Kidney (tissue), 14 donors: ENCODE data around the gene APC2. TPM values are rescaled to one million over a fixed set of nuclear protein-coding genes. Genes with fewer than 3 reads are reported as not detected.
"Not testable (repeated sequence)": the region's sequence is repeated elsewhere in the genome, so short reads cannot be mapped to it uniquely, and the experiment has no call there.

ENCODE experiments used
- DNase-seq, 5 donors: peaks; one replicate each; pipeline ENCODE4 v3.0.0-alpha.2; 2013 to 2020
- FAIRE-seq: peaks from 2 replicates; lab custom pipeline; 2012; peaks lifted over from hg19 to GRCh38; lab: Jason Lieb, UNC
- H3K27ac ChIP-seq, 2 donors: one replicate each; pipeline ENCODE4 v1.7.0; 2013; ENCODE audit warnings: low read depth in 2 of 2, low read length in 2 of 2, inconsistent platforms in 1 of 2
- H3K27me3 ChIP-seq: one replicate; pipeline ENCODE4 v1.7.1; 2013; ENCODE audit warnings: low read length, inconsistent platforms; ENCODE audit not compliant: control insufficient read depth, insufficient read depth
- H3K36me3 ChIP-seq, 3 donors: one replicate each; pipeline versions ENCODE4 v1.7.0 to v1.7.1; 2013; ENCODE audit warnings: low read length in 3 of 3, control low read depth in 1 of 3, inconsistent platforms in 1 of 3; ENCODE audit not compliant: insufficient read depth in 3 of 3, control insufficient read depth in 2 of 3
- H3K4me1 ChIP-seq, 3 donors: one replicate each; pipeline versions ENCODE4 v1.7.0 to v1.7.1; 2013; ENCODE audit warnings: low read length in 3 of 3, inconsistent platforms in 1 of 3, low read depth in 1 of 3; ENCODE audit not compliant: control insufficient read depth in 2 of 3, insufficient read depth in 2 of 3
- H3K4me3 ChIP-seq, 3 donors: one replicate each; pipeline versions ENCODE4 v1.7.0 to v1.8.1; 2013; ENCODE audit warnings: low read length in 3 of 3, control low read depth in 1 of 3, inconsistent platforms in 1 of 3
- H3K9ac ChIP-seq, 3 donors: one replicate each; pipeline versions ENCODE4 v1.7.0 to v1.7.1; 2013; ENCODE audit warnings: low read length in 3 of 3, control low read depth in 1 of 3, inconsistent platforms in 1 of 3
- H3K9me3 ChIP-seq, 3 donors: one replicate each; pipeline versions ENCODE4 v1.7.0 to v1.7.1; 2013; ENCODE audit warnings: low read length in 3 of 3, control low read depth in 1 of 3, inconsistent platforms in 1 of 3; ENCODE audit not compliant: control insufficient read depth in 2 of 3, insufficient read depth in 1 of 3
- intact Hi-C: fragments of 100-400 bp; cut with DNase I; formaldehyde crosslinking; loops from one replicate; pipeline ENCODE4 v1.11.1; 2022
- polyA plus RNA-seq: library from polyadenylated mRNA; stranded (reverse); fragments of 350-450 nt; fragmentation: Illumina TruSeq; extraction: RNeasy Lipid Tissue Mini Kit (QIAGEN cat#74804); gene quantifications from one replicate; pipeline ENCODE4 v1.2.3, GENCODE V29; 2014; ENCODE audit warnings: low read depth, low replicate concordance; ENCODE audit not compliant: insufficient read depth
- total RNA-seq: library from RNA; stranded (reverse); fragmentation: NEBNext Ultra II Directional; extraction: Animal tissue kit (Norgen Biotek cat#: 25700); gene quantifications from one replicate; pipeline ENCODE4 v1.2.1, GENCODE V29; 2021
- TF ChIP-seq, protein P1 (sequence below): IDR thresholded peaks from 3 replicates; pipeline ENCODE4 v1.5.1; 2012; ENCODE audit warnings: mild to moderate bottlenecking, moderate library complexity, borderline replicate concordance; ENCODE audit not compliant: insufficient read depth; ENCODE audit errors: extremely low read depth
- donor health status: control.
- donor health status: control.
- donor health status: control.
- donor health status: control.
- donor health status: control.
- donor health status: DM: yes; HTN: yes; CAD: no.
- donor health status: Normal renal cell carcinoma (clear cell type).

The APC2 gene
- total and polyA plus RNA-seq, 2 donors from 2014 or later, result 0.25 TPM; not detected in 1

DNA sequence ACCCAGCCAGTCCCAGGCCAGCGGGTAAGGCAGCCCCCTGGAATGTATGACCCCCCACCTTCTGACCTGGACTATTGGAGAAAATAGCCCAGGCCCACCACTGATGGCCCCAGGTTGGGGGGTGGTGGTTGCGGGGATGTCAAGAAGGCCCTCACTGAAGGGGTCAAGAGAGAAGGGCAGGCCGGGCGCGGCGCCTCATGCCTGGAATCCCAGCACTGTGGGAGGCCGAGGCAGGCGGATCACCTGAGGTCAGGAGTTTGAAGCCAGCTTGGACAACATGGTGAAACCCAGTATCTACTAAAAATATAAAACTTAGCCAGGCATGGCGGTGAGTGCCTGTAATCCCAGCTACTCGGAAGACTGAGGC, 64.4 kb downstream of the APC2 start:
- no peak for FAIRE-seq
- peaks cover 2% of the 10 kb centered on the region for H3K27me3 ChIP-seq

DNA sequence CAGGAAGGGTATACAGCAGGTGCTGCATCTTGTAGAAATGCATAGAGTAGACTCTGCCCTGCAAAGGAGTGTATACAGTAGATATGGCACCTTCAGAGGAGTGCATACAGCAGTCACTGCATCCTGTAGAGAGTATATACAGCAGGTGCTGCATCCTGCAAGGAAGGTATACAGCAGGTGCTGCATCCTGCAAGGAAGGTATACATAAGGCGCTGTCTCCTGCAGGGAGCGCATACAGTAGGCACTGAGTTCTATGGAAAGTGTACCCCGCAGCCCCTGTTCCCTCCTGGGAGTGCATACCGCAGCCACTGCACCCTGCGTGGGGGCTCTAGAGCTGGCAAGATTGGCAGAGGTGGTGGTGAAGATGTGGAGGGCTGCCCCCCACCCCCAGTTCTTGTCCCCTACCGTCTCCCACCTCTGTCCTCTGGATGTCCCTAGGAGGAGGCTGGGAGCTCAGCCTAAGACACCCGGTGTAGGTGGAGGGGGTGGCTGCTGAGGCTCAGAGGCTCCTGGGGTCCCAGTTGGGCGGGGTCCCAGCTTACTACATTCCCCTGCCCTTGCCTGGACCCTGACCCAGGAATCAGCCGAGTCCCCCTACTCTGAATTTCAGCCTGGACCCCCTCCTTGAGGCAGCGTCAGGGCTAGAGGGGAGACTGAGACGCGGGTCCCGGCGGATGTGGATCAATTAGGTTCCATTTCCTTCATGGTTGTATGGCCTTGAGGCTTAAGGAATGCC, 65.2 kb downstream of the APC2 start:
- no peak for DNase-seq
- Histone ChIP-seq H3K27ac (no peak overlapping the region), H3K4me3 (no peak overlapping the region), H3K9me3 (no peaks in the 10 kb centered on the region), H3K4me1 (no peaks in the 10 kb centered on the region), H3K27me3 (peaks cover 2% of the 10 kb centered on the region), H3K9ac (no peak overlapping the region), H3K36me3 (no peaks in the 10 kb centered on the region)
- intact Hi-C loops, result no loop called here
- FAIRE-seq, result no peak
- TF ChIP-seq, protein P1, sequence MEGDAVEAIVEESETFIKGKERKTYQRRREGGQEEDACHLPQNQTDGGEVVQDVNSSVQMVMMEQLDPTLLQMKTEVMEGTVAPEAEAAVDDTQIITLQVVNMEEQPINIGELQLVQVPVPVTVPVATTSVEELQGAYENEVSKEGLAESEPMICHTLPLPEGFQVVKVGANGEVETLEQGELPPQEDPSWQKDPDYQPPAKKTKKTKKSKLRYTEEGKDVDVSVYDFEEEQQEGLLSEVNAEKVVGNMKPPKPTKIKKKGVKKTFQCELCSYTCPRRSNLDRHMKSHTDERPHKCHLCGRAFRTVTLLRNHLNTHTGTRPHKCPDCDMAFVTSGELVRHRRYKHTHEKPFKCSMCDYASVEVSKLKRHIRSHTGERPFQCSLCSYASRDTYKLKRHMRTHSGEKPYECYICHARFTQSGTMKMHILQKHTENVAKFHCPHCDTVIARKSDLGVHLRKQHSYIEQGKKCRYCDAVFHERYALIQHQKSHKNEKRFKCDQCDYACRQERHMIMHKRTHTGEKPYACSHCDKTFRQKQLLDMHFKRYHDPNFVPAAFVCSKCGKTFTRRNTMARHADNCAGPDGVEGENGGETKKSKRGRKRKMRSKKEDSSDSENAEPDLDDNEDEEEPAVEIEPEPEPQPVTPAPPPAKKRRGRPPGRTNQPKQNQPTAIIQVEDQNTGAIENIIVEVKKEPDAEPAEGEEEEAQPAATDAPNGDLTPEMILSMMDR, result no peak

More for the DNA sequence above, 64.4 kb downstream of the APC2 start:
- Histone ChIP-seq H3K9me3 (no peaks in the 10 kb centered on the region), H3K4me3 (no peak overlapping the region), H3K36me3 (no peaks in the 10 kb centered on the region), H3K9ac (no peak overlapping the region), H3K27ac (no peak overlapping the region), H3K4me1 (no peaks in the 10 kb centered on the region)
- TF ChIP-seq, protein P1, result no peak
- no peak for DNase-seq
- intact Hi-C loops, result no loop called here

DNA sequence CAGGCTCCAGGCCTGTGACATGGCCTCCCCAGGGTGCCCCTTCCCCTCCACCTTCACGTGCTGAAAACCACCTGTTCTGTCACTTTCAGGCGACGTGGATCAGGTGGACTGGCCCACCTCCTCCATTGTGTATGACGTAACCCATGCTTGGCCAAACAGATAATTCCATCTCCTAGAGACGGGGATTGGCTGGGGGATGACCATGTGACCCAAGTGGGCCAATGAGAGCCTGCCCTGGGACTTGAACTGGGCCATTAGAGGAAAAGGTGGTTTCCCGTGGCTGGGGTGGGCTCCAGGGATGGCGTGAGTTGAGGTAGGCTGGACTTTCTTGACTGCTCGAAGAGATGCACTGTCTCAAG, 66.5 kb downstream of the APC2 start:
- FAIRE-seq, result no peak
- Histone ChIP-seq H3K9me3 (no peaks in the 10 kb centered on the region), H3K27ac (no peak overlapping the region), H3K4me1 (no peaks in the 10 kb centered on the region), H3K9ac (no peak overlapping the region), H3K27me3 (no peaks in the 10 kb centered on the region), H3K4me3 (no peak overlapping the region), H3K36me3 (no peaks in the 10 kb centered on the region)
- no peak for DNase-seq
- intact Hi-C loops, result no loop called here
- TF ChIP-seq, protein P1, result no peak

DNA sequence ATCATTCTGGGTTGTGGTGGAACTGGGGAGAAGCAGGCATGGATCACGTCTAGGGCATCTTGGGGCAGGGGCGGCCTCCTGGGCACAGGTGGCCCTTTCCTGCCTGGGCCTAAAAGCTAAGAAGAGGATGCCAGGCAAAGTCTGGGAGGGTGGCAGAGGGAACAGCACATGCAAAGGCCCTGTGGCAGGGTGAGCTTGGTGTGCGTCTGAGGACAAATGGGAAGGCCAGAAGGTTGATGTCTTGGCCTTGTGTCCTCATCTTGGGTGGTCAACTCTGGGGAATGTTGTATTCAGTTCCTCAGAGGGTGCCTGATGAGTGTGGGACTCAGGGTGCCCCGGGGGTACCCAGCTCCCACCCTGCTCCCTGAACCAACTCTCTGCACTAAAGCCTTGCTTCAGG, 68.5 kb downstream of the APC2 start:
- intact Hi-C loops, result no loop called here
- FAIRE-seq, result no peak
- Histone ChIP-seq H3K9me3 (no peaks in the 10 kb centered on the region), H3K9ac (no peak overlapping the region), H3K36me3 (no peaks in the 10 kb centered on the region), H3K27me3 (no peaks in the 10 kb centered on the region), H3K4me1 (no peaks in the 10 kb centered on the region), H3K4me3 (no peak overlapping the region), H3K27ac (no peak overlapping the region)
- TF ChIP-seq, protein P1, result no peak
- DNase-seq, result no peak

DNA sequence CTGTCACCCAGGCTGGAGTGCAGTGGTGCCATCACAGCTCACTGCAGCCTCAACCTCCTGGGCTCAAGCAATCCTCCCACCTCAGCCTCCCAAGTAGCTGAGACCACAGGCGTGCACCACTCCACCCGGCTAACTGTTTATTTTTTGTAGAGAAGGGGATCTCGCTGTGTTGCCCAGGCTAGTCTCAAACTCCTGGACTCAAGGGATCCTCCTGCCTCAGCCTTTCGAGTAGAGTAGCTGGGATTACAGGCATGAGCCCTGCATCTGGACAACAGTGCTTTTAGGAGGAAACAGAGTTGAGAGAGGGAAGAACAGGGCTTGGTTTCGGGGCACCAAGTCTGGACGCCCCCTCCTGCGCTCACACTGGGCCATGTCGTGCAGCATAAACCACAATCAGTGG, 69.9 kb downstream of the APC2 start:
- H3K27ac ChIP-seq, H3K9me3 ChIP-seq, intact Hi-C loops, DNase-seq, H3K4me3 ChIP-seq, H3K4me1 ChIP-seq, H3K36me3 ChIP-seq, H3K27me3 ChIP-seq, FAIRE-seq, H3K9ac ChIP-seq: not testable (repeated sequence)
